Fibroblast of lung (primary cell): ENCODE measurements around the gene TMEM154. TPM values are rescaled to one million over a fixed set of nuclear protein-coding genes. Genes with fewer than 3 reads are reported as not detected.
A peak's percentile ranks its signal among the peaks of the same experiment; 100 is the strongest.

Experiments
- DNase-seq, 2 donors: peaks; one replicate each; pipeline versions ENCODE4 v3.0.0 to v3.0.0-alpha.2; 2010; ENCODE audit warnings: low read depth in 2 of 2
- H2AFZ ChIP-seq: 2 replicates; pipeline ENCODE4 v1.5.1; 2012; ENCODE audit warnings: low read length, control low read depth, inconsistent platforms
- H3K27ac ChIP-seq: 2 replicates; pipeline ENCODE4 v1.5.1; 2011; ENCODE audit warnings: low read length, control low read depth; ENCODE audit not compliant: insufficient read depth
- H3K27me3 ChIP-seq: 2 replicates; pipeline ENCODE4 v1.5.1; 2011; ENCODE audit warnings: mild to moderate bottlenecking, low read length; ENCODE audit not compliant: control insufficient read depth, insufficient read depth
- H3K36me3 ChIP-seq: 2 replicates; pipeline ENCODE4 v1.5.1; 2011; ENCODE audit warnings: low read length; ENCODE audit not compliant: control insufficient read depth, insufficient read depth
- H3K4me1 ChIP-seq: 2 replicates; pipeline ENCODE4 v1.5.1; 2011; ENCODE audit warnings: low read length; ENCODE audit not compliant: control insufficient read depth, insufficient read depth; ENCODE audit errors: extremely low read depth
- H3K4me2 ChIP-seq: 2 replicates; pipeline ENCODE4 v1.5.1; 2011; ENCODE audit warnings: low read length, control low read depth; ENCODE audit not compliant: insufficient read depth; ENCODE audit errors: extremely low read depth
- H3K4me3 ChIP-seq, 4 experiments: fragments of 200-600 bp in 1 of 4; sonication (generic) in 1 of 4; replicated peaks in 1 of 4; 2 replicates each; pipeline ENCODE4 v1.5.1; 2011 to 2016; ENCODE audit warnings: low read length in 4 of 4, low read depth in 3 of 4, mild to moderate bottlenecking in 3 of 4, control low read depth in 2 of 4, inconsistent platforms in 1 of 4, mixed read lengths in 1 of 4; ENCODE audit not compliant: insufficient read depth in 1 of 4; ENCODE audit errors: control extremely low read depth in 1 of 4
- H3K79me2 ChIP-seq: 2 replicates; pipeline ENCODE4 v1.5.1; 2012; ENCODE audit warnings: mild to moderate bottlenecking, low read length, inconsistent platforms; ENCODE audit not compliant: control insufficient read depth, insufficient read depth
- H3K9ac ChIP-seq: 2 replicates; pipeline ENCODE4 v1.5.1; 2011; ENCODE audit warnings: mild to moderate bottlenecking, low read length, control low read depth; ENCODE audit not compliant: insufficient read depth
- H3K9me3 ChIP-seq: 2 replicates; pipeline ENCODE4 v1.5.1; 2012; ENCODE audit warnings: low read depth, low read length; ENCODE audit not compliant: control insufficient read depth, insufficient read depth
- H4K20me1 ChIP-seq: 2 replicates; pipeline ENCODE4 v1.5.1; 2011; ENCODE audit warnings: low read length; ENCODE audit not compliant: control insufficient read depth, insufficient read depth; ENCODE audit errors: extremely low read depth
- CTCF ChIP-seq, 2 donors: IDR thresholded peaks in 1 of 2; conservative IDR thresholded peaks in 1 of 2; 1 replicate in 1 of 2; 2 replicates in 1 of 2; pipeline ENCODE4 v1.5.1; 2011 to 2012; ENCODE audit warnings: low read length in 2 of 2, control low read depth in 1 of 2, inconsistent platforms in 1 of 2, low read depth in 1 of 2, mild to moderate bottlenecking in 1 of 2
- EZH2 ChIP-seq: IDR thresholded peaks from 2 replicates; pipeline ENCODE4 v1.5.1; 2012; ENCODE audit warnings: low read length, control low read depth, mild to moderate bottlenecking; ENCODE audit errors: missing control alignments
- polyA plus RNA-seq, 2 donors: library from polyadenylated mRNA; depleted of rRNA in 1 of 2; stranded (reverse) in 1 of 2; unstranded in 1 of 2; fragments of >200 nt; gene quantifications; 2 replicates each; pipeline ENCODE4 v1.2.1, GENCODE V29; 2011 to 2012; ENCODE audit warnings: missing spikeins in 1 of 2
- total RNA-seq: library from RNA; depleted of rRNA; stranded (reverse); fragments of >200 nt; gene quantifications from 2 replicates; pipeline ENCODE4 v1.2.1, GENCODE V29; 2014

Gene TMEM154
- total and polyA plus RNA-seq, 2 donors (not counting 1 experiment from before 2014, with no cell fraction given): 0.50 to 3.7 TPM

DNA sequence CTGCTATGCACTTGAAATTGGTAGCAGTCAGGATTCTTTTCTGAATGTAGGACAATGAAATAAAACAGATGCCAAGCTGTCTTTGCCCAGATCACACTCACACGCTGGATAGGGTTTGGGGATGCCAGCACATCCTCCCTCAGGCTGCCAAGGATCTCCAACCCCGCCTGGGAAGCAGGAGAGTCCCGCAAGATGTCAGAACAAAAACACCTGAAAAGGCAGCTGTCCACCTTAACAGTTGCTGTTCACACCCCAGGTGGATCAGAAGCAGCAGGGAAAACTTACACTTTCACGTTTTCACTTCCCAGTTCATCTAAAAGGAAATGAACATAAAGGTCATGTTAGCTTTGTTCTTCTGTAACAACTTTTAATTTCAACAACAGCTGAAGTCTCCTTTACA, 35.7 kb downstream of the TMEM154 start:
- H3K4me2 ChIP-seq: no peak overlapping the region
- H3K4me3 ChIP-seq: no peak overlapping the region
- H3K79me2 ChIP-seq: no peaks in the 10 kb centered on the region
- no peaks in the 10 kb centered on the region for H3K9me3 ChIP-seq
- no peaks in the 10 kb centered on the region for H3K4me1 ChIP-seq
- H3K27ac ChIP-seq: no peak overlapping the region
- no peak overlapping the region for H2AFZ ChIP-seq
- H3K27me3 ChIP-seq: no peaks in the 10 kb centered on the region
- DNase-seq: no peak
- no peak overlapping the region for H3K9ac ChIP-seq
- no peaks in the 10 kb centered on the region for H4K20me1 ChIP-seq
- no peaks in the 10 kb centered on the region for H3K36me3 ChIP-seq
- TF ChIP-seq CTCF (conservative IDR thresholded peaks at IDR 0.05 in 1 of 2, IDR thresholded peaks at IDR 0.05 in 1 of 2; ENCODE audit: low read depth in 1 of 2, low read length in 2 of 2) (no peak), EZH2 (no peak)

DNA sequence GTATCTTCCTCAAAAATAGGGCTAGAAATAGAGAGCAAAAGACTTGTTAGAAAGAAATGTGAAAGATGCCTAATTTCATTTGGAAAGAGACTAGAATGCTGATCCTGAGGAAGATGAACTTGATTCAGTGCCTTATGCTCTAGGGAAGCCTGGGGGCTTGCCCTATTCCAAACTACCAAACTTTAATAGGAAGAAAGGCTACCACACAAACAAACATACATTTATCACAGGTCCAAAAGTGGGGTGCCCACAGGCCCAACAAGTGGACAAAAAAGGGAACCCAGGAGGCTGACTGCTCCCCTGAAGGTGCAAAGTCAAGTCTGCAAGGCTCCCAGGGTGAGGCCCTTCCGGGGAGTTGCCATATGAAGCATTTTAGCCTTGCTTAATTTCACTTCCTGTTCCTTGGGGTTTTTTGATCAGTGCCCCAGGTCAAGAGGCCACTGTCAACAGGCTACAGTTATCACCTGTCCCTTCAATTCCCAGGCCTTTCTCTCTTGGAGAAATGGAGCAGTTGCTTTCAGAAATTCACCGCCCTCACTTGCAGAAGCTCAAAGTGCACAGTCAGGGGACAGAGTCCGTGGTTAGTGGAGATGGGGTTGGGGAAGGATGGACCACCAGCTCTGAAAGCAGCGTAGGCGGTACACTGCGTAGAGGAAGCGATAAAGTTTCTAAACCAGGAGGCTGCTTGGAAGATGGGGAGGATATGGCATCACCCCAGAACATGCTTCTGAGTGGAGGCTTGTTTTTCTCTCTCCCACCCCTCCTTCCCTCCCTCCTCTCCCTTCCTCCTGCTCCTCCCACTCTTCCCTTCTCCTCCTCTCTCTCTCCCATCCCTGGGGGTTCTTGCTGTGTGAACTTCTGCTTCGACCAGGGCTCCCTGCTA, 36.4 kb downstream of the TMEM154 start:
- no peak overlapping the region for H3K4me3 ChIP-seq
- no peaks in the 10 kb centered on the region for H3K36me3 ChIP-seq
- no peak overlapping the region for H3K4me2 ChIP-seq
- H3K27ac ChIP-seq: no peak overlapping the region
- H3K9me3 ChIP-seq: no peaks in the 10 kb centered on the region
- no peaks in the 10 kb centered on the region for H4K20me1 ChIP-seq
- H3K79me2 ChIP-seq: no peaks in the 10 kb centered on the region
- H3K27me3 ChIP-seq: no peaks in the 10 kb centered on the region
- TF ChIP-seq EZH2 (no peak), CTCF (conservative IDR thresholded peaks at IDR 0.05 in 1 of 2, IDR thresholded peaks at IDR 0.05 in 1 of 2; ENCODE audit: low read depth in 1 of 2, low read length in 2 of 2) (no peak)
- H2AFZ ChIP-seq: no peak overlapping the region
- no peak overlapping the region for H3K9ac ChIP-seq
- no peak for DNase-seq
- no peaks in the 10 kb centered on the region for H3K4me1 ChIP-seq

DNA sequence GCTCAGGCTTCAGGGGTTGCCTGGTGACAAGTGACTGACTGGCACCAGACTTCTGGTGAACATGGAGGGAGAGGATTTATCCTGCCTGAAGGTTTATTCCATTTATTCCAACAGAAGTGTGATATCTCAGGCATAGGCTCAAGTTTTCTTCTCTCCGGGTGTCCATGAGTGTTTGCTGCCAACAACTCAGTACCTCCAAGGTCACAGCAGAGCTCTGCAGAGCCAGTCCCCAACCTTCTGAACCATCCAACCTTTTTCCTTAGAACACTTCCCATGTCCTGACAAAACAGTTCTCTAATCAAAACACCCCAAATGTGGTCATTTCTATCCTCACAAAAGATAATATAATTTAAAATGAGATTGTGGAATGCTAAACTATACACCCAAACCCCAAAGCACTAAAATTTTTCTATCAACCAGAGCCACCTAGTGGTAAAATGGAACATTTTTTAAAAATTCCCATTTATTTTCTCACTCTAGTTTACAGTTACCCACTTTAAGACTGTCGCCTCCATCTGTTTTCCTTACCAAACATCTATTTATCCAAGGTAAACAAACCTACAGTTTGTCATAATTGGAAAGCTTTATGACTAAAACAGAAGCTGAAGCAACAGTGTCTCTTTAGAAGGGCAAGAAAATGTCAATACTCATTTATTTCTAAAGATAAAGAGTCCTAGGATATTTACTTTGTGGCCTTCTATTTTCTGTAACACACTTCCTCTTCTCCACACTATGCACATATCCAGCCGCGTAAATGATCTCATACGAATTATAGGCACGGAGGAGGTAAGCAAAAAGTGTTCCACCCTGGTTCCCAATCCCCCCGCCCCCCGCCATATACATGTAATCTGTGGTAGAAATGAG, 39.5 kb downstream of the TMEM154 start:
- Histone ChIP-seq H3K9me3 (no peaks in the 10 kb centered on the region), H3K27me3 (no peaks in the 10 kb centered on the region), H3K4me2 (no peak overlapping the region), H3K36me3 (no peaks in the 10 kb centered on the region), H2AFZ (no peak overlapping the region), H3K79me2 (no peaks in the 10 kb centered on the region), H3K27ac (no peak overlapping the region), H3K9ac (no peak overlapping the region), H3K4me3 (no peak overlapping the region), H4K20me1 (no peaks in the 10 kb centered on the region), H3K4me1 (no peaks in the 10 kb centered on the region)
- no peak for TF ChIP-seq EZH2
- TF ChIP-seq CTCF (conservative IDR thresholded peaks at IDR 0.05 in 1 of 2, IDR thresholded peaks at IDR 0.05 in 1 of 2; ENCODE audit: low read depth in 1 of 2, low read length in 2 of 2): peak in 1 of 2 donors; percentile 49
- peak in 1 of 2 donors; percentile 51 for DNase-seq
